HG02571 (cell line): ENCODE data around the gene MAP1LC3A.

Source experiments
- ATAC-seq: cut with Tn5 transposase; IDR thresholded peaks from one replicate; pipeline ENCODE4 v1.9.1; 2021; ENCODE audit warnings: mild to moderate bottlenecking, moderate library complexity; ENCODE audit not compliant: unreplicated experiment

MAP1LC3A gene

DNA sequence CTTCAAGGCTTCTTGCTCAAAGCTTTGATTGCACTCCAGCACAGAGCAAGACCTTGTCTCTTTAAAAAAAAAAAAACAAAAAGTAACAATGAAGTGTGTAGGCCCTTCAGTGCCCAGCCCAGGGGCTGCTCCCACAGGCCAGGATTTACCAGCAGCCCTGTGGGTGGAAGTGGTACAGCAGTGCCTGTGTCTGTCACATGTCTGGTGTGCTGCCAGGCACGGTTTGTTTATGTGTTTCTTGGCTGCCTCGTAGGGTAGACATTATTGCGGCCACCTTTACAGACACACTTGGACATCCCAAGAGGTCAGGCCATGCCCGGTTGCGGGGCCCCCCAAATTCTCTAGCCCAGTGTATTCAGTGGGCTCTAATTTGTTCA is 29.6 kb upstream of the MAP1LC3A start:
- ATAC-seq = no peak

DNA sequence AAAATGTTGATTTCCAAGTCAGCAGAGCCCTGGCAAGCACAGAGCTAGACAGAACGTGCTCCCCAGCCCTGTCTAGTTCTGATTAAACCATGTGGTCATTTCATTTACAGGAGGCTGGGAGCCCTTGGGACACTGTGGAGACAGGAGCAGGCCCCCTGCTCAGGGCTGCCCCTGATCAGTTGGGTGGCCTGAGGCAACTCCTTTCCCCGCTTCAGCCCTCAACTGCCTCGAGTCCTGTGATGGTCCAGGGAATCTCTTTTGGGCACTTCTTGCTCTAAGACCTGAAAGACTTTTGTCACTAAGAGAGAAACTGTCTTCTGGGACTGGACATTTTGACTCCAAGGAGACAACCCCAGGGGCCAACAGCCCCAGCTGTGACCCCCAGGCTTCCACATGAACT is 28.8 kb upstream of the MAP1LC3A start:
- ATAC-seq = no peak

DNA sequence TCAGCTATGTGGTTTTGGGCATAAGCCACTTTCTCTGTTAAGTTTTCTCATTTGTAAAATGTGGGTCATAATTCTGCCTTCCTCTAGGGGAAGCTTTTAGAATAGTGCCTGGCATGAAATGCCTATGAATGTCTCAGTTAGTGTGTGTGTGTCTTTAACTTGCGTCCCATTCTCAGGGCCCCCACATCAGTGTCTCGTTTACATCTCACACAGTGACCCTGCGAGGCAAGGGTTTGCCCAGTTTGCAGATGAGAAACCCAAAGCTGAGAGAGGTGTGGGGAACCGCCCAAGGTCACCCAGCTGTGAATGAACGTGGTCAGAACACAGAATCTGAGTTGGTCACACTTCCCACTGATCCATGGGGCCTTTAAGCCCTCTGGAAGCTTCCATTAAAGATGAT is 28.2 kb upstream of the MAP1LC3A start:
- ATAC-seq = no peak

DNA sequence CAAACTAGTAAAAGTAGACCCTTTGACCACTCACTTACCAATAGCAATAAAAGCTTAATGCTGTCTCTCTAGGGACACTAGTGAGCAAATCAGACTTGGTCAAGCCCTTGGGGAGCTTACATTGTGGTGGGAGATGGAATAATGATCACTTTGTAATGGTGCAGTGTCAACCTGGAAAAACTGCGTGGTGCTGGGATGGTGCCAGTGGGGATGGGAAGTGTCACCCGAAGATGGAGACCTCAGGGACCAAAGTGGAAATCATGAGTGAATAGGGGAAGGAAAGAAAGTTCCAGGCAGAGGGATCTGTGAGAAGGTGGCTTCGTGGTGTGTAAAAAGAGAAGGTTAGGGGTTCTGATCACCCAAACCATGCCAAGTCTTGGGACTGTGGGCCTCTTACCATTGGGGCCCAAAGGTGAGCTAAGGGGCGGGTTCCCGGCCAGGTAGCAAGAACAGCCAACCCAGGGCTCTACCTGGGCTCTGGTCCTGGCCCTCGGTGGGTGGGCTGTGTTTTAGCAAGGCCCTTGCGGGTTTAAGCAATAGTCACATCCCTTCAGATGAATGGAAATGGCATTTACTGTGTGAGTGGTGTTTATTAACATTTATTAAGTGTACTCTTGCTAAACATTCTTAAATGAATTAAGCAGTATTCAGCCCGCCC is 26.8 kb upstream of the MAP1LC3A start:
- ATAC-seq = no peak

DNA sequence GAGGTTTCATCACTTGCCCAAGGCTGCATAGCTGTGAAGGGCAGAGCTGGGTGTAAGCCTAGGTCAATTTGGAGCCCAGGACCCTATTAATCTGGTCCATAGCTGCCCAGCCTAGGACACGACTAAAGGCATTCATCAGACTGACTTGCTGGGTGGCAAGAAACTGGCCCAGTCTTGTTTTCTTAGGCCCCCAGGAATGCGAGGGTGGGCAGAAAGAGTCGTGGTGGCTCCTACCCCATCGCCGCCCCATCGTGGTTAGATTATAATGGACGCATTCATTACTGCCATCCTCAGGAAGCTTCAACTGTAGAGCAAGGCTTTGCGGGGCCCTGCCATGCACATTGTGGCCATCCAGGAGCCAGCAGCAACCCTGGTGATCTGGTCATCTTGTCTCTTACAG is 26.2 kb upstream of the MAP1LC3A start:
- no peak for ATAC-seq

DNA sequence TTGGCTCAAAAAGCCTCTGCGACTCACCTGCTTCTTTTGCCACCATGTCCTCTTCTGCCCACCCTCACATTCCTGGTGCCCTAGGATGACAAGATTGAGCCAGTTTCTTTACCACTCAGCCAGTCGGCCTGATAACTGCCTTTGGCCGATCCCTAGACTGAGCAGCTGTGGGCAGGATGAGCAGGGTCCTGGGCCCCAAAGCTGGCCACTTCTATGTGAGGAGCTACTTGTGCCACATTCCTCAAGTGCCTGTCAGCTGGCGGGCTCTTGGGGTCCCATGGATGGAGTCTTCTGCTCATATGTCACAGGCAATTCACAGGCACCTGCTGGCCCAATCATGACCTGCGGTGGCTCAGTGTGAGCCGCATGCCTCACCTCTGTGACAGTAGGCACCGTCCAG is 25.8 kb upstream of the MAP1LC3A start:
- ATAC-seq = no peak

DNA sequence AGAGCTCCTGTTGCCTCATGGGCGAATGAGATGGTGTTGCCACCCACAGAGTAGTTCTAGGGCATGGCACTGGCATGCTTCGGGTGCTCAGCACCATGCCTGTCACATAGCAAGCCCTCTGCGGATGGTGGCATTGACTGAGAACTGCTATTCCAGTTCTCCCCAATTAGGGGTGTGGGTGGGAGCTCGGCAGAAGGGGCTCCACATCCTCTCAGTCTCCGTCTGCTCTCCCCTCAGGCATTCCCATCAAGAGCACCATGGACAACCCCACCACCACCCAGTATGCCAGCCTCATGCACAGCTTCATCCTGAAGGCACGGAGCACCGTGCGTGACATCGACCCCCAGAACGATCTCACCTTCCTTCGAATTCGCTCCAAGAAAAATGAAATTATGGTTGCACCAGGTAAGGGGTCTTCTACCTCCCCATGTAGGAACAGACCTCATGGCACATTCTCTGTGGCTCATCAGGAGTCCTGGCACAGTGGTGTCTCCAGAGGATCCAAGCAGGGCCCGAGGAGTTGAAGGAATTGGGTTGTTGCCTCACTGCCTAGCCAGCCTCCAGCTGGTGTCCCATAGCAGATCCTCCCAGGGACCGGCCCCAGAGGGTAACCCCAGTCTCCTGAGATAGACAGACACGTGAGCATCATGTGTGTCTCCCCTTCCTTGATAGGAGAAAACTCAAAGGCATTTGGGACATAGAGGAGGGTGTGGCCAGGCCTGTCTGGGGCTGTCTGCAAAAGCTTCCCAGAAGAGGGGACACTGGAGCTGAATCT is 23.9 kb upstream of the MAP1LC3A start:
- ATAC-seq = no peak

DNA sequence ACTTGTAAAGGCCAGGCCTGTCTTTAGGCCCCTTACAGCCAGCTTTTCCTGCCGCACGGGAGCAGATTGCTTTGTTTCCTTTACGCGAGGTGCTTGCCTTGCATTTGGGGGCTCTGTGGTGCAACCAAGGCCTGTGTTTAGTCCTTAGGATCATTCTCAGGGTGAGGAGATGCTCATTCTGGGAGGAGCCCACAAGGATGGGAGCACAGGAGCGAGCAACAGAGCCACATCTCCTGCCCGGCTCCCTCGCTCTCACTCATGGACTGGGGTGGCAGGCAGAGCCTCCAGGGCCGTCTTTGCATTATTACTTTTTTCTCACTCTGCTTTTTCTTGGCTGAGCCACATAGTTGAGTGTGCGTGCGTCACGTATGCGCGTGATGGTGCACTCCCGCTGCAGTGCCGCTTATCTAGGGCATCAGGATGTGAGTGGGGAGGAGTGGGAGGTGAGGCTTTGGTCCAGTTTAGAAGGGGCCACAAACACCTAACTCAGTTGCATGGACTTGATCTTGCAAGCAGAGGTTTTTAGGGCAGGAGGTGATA is 23.1 kb upstream of the MAP1LC3A start:
- no peak for ATAC-seq

DNA sequence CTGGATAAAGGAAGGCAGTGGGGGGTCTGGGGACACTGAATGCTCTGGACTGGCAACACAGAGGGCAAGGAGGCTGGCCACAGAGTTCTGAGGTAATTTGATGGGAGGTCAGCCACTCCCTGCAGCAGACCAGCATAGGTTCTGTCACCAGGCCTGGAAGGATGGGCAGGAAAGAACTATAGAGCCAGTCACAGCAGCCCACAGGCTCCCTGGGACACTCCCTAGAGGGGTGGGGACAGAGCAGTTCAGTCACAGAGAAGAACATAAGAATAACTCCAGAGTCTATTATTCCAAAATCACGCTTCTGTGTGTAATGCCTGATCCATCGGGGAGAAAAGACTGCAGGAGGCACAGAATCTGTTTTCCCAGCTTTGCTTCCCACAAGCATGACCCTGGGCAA is 22.7 kb upstream of the MAP1LC3A start:
- ATAC-seq = no peak

DNA sequence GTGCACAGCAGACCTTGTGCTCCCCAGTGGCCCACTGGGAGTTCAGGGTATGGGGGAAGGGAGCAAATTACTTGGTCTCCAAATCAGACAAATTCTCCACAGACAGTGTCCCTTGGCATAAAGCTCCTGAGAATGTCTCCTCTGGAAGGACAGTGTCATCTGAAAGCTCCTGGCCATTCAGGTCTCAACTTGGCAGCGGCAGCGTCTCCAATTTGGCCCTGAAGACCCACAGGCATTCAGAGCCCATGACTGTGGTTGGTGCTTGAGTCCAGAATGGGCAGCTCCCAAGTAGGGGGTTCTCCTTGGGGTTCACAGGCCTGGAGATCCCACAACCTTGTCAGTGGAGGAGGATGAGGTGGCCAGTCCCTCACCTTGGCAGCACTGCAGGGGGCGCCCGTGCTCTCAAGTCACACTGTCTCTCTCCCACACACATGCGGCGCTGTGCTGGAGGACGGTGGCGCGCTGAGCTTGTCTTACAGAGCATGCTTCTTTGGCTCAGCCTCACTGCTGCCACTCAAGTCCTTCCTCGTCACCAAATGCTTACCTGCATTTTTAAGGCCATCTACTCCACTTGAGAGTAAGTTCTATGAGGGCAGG is 21.6 kb upstream of the MAP1LC3A start:
- ATAC-seq = no peak

DNA sequence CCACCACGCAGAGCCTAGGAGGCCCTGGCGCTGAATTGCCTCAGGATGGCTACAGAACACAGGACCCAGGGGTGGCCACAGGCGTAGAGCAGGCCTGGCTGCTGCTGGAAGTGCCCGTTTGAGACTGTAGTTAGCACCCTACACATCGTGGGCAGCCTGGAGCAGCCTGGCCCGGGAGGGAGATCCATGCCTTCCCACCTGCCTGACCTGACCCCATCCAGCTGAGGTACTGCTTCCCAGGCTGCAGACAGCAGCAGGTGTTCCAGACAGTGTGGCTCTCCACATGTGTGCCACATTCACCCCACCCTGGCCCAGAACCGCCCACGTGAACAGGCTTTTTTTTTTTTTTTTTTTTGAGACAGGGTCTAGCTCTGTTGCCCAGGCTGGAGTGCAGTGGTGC is 20.9 kb upstream of the MAP1LC3A start:
- ATAC-seq = no peak

DNA sequence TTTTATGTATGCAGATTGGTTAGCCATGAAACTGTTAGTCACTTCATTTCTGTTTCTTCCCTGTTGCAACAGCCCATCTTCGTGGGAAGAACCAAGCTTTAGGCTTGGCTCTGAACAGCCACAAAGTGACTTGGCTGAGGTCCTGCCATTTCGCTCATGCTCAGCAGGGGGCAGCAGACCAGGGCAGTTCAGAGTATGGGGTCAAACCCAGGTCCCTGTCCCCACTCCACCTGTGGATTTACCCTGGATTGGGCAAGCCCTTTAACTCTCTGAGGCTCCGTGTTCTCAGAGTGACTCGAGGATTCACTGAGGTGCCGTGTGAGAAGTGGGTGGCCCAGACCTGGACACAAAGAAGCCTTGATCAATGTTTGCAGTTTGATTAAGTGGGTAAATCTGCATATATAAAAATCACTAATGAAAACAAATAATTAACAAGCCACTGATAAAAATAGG is 19.8 kb upstream of the MAP1LC3A start:
- no peak for ATAC-seq

DNA sequence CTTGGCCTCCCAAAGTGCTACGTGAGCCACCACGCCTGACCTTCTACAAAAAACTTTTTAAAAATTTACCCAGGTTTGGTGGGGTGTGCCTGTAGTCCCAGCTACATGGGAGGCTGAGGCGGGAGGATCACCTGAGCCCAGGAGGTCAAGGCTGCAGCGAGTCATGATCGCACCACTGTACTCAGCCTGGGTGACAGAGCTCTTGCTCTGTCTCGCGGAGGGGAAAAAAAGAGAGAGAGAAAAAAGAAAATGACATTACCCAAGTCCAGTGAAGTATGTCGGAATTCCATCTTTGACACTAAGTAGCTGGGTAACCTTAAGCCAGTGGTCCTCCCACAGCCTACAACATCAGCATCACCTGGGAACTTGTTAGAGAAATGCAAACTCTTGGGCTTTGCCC is 18.8 kb upstream of the MAP1LC3A start:
- no peak for ATAC-seq

DNA sequence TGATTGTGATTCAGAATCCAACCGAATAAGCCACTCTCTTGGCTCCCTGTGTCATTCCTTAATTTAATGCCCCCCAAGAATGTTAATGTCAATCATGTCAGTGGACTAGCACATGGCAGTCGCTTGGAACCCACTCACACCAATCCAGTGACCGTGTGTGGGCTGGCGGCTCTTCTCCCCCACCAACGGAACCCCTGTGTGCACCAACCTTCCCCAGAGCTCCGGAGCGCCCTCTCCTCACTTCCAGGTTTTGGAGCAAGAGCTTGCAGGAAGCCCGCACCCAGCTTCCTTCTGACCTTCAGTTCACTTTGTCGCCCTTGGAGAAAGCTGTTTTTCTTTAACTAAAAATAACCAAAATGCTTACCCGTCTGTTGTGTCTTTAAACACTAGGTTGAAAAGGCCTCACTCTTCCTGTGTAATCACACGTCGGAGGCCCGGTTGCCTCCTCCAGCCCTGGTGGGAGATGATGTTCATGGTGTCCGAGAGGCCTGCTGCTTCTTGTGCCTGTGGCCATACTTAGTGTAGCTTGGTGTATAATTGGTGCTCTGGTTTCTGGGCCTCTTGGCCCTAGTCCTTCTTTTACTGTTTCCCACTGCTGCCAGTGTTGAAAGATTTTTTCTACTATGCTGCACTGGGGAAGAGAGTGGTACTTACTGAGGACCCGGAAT is 17.8 kb upstream of the MAP1LC3A start:
- ATAC-seq = no peak

DNA sequence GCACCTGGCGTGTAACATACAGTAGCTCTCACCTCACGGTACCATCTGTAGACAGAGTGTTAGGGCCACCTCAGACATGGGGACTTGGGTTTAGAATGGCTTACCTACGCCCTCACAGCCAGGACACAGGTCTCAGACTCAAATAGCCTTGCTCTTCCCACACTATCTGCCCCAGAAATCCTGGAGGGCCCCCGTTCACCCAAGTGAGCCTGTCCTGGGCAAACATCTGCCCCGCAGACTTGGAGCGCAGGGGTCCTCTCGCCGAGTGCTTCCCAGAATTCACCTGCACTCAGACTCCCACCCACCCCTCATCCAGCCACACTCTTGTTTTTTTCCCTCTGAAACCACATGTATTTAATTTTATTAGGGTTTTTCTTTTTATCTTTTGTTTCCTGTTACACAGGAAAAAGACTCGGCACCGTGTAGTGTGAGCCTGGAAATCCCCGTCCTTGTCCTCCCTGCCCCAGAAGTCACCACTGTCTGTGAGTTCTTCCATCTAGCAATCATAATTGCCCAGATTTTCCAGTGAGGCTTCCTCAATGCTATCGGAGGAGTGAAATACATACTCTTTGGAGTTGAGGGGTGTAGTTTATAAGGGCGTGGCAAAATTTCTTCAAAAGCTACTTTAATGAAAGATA is 17.1 kb upstream of the MAP1LC3A start:
- no peak for ATAC-seq

DNA sequence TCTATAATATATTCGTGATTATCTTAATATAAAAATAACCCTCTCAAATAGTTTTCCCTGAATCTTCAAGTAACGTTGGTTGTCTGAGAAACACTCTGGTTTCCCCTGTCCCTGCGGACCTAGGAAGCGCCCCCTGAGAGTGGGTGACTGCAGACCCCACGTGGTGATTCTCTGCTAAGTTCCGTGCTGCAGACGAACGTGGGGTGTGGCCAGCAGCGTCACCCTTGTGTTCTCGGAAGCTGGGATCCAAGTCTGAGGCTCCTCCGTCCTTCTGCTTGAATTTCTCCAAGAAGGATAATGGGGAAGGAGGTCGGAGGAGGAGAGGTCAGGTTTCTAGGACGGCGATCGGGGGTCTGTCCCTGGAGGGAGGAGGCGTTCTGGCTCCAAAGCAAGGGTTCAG is 16.6 kb upstream of the MAP1LC3A start:
- ATAC-seq = no peak

DNA sequence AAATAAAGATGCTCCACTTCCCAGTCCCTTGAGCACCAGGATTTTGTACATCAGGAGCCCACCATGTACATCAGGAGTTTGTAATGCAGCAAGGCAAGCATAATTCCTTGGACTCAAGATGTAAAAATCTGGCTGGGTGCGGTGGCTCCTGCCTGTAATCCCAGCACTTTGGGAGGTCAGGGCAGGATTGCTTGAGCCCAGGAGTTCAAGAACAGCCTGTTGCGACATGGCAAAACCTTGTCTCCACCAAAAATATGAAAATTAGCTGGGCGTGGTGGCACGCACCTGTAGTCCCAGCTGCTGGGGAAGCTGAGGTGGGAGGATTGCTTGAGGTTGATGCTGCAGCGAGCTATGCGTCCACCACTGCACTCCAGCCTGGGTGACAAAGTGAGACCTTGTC is 16.1 kb upstream of the MAP1LC3A start:
- no peak for ATAC-seq

DNA sequence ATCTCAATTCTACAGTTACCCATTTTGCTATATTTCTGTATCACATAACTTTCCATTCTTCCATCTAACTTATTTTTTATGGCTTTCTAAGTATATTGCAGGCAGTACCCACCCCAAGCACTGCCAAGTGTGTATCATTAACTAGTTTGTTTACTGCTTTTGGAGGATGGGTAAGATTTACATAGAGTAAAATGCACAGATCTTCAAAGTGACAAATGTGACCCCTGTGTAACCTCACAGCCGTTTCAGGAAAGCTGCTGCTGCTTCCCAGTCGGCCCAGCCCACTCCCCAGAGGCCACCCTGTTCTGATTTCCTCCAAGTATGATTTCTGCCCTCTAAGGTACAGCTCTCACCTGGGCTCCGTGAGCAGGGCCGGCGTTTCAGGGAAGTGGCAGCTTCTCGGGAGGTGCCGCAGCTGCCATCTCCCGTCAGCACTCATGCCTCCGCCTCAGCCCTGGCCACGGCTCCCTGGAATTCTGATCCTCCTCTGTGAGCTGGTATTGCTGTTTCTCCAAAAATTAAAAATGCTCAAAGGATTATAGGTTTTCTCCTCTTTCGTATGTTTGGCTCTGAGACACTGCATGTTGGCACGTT is 15.0 kb upstream of the MAP1LC3A start:
- no peak for ATAC-seq

DNA sequence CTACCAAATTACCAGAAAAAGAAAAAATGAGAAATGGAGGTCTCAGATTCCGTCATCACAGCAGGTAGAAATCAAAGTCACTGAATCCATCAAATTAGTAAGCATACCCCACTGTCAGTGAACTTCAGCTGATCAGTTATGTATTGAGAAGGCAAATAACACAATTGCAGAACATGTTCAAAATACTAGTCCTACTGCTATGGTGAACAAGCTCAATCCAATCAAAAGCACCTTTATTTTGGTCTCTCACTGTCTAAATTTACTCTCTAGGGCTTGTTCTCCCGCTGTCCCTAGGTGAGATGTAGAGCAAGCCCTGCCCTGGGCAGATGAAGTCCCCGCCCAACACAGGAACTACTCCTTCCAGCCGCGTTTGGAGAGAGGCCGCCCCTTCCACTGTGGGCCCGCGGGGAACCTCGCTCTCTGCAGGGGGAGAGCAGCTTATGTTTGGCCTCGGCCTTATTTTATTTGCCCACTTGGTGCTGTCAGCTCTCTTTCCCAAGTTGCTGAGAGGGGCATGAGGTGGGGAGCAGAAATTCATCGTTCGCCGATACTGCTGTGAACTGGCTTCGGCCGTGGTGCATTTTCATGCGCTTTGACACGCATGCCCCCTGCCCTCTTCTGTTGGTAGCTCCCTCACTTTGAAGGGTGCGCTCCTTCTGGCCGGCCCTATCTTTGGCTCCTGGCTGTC is 14.3 kb upstream of the MAP1LC3A start:
- no peak for ATAC-seq

DNA sequence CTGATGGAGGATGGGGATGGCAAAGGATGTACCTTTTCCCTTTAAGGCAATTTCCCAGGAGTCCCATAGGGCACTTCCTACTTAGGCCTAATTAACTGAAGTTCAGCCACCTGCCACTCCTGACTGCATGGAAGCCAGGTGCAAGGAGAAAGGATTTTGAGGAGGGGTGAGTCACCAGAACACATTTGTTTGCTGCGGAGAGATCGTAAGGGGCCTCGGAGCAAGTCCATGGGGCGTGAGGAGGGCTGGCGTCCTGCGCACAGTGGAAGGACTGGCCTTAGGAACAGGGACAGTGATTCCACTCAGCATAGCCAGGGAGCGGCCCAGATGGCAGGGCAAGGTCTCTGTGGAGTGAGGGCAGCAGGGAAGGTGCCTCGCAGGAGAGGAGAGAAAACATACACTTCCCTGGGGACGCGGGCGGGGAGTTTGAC is 11.8 kb upstream of the MAP1LC3A start:
- no peak for ATAC-seq
